ENCODE data around the gene ZDHHC21. TPM values are rescaled to one million over a fixed set of nuclear protein-coding genes. Genes with fewer than 3 reads are reported as not detected.

ZDHHC21 gene, protein sequence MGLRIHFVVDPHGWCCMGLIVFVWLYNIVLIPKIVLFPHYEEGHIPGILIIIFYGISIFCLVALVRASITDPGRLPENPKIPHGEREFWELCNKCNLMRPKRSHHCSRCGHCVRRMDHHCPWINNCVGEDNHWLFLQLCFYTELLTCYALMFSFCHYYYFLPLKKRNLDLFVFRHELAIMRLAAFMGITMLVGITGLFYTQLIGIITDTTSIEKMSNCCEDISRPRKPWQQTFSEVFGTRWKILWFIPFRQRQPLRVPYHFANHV
- total RNA-seq, result 10 to 100 TPM; 16.2 to 19.4 TPM
- long read RNA-seq, full-length matches to known transcripts, result 34 of 52 reads
- long read RNA-seq, partial matches to known transcripts, result 4 of 52 reads
- long read RNA-seq, other reads (novel, unspliced or antisense), result 14 of 52 reads

DNA sequence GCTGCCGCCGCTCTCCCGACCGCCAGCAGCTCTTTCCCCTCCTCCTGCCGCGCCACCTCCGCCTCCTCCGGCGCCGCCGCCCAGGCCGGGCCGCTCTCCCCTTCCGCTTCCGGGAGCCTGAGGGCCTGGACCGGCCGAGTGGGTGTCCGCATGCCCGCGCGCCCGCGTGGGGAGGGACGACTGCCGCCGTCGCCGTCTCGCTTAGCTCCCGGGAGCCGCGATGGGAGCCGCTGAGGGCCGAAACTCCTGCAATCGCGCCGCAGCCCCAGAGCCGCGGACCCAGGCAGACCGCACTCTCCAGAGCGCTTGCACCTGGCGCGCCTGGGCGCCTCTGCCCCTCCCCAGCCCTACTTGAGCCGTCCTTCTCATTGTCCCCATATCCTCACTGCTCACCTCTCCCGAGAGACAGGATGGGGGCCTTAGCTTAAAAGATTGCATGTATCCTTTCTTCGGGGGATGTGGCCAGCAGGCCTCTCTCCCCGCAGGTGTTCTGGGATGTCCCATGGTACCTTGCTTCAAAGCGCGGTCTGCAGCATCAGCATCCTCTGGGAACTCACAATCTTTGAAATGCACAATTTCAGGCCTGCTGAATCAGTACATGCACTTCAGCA, at the start of gene ZDHHC21:
Gene ZDHHC21, minus strand, starts transcription at position 182 of the 611 bp plus-strand sequence. CDS start 19,092 bp downstream, outside the sequence.
- peak; percentile 61 to 82 for DNase-seq
- intact Hi-C loops (cut with DNase I, micrococcal nuclease), result no loop called here
- ATAC-seq, result peak; percentile 98

DNA sequence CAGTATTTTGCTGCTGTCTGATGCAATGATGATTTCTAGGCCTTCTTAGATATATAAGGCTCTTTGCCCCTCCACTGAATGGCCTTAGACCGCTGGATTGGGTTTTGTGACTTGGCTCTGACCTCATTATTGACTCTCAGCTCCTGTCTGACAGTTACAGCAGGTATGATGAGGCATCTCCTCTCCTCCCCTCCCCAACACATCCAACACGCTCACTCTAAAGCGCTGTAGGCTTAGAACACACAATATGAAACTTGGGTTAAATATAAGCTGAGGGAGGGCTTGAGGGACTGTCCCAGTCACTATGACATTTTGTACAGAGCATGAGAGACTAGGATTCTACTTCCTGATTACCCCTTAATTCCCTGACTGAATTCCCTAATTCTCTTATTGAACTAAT, 48.1 kb upstream of the ZDHHC21 start:
- intact Hi-C loops (cut with DNase I, micrococcal nuclease), result no loop called here
- DNase-seq, result no peak
- ATAC-seq, result no peak

DNA sequence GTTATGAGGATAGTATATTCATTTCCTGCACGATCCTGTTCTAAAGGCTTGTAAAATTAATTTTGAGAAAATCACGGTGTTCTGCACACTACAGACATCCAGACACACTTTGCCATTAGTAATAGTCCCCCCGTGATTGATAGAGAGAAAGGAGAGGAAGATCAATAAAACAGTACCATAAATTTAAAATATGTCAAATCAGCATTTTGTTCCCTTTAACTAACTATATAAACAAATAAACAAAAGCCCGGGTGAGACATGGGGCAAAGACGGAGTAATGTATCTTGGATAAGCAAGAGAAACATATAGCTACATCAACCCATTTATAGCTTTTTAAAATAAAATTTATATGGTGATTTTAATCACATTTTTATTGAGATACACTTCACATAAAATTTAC, 39.9 kb upstream of the ZDHHC21 start:
- ATAC-seq (no peak), DNase-seq (no peak)
- intact Hi-C loops (cut with DNase I, micrococcal nuclease), result no loop called here

DNA sequence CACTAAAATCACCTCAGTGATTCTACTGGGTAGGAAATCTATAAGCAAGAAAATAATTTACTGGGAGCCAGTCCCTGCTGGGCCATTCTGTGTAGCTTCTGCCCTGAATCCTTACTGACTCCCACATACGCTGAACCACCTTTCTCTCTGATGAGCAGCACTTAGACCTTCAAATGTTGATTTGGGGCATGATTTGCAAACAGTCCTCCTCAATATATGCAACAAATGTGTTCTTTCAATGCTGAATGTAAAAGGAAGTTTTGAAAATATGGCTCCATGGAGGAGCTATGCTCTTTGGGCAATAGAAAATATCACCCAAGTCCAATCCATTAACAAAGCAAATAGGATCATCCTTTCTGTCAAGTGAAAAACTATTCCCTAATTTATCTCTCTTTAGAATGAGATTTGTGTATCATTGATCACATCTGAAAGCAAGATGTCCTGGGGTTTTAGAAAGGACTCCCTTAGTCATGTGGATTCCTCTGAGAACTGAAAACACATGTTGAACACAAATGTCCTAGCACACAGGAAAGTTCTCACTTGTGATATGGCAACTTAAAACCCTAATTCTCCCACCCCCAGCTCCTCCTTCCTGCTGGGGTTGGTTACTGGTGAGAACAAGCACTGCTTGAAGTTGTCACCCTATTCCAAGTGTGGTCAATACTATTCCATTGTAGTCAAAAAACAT, 38.2 kb upstream of the ZDHHC21 start:
- ATAC-seq (no peak), DNase-seq (no peak)
- intact Hi-C loops (cut with DNase I, micrococcal nuclease), result no loop called here

DNA sequence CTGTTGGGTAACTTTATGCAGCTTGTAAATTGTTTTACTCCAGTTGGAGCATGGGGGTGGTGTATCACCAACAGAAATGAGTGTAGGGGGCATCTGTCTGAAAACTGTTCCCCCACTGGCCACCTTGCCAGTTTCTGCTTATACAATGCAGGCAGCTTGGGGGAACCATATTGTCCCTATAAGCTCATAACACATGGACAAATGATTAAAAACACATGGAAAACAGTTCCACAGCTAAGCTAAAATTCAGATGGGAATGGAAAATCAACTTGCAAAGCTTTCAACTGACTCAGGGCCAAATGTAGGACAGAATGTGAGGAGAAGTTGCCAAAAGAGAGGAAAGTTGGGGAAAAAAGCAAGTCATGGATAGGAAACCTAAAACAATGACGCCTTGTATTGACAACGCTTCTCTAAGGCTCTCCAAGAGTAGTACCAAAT, 37.2 kb upstream of the ZDHHC21 start:
- intact Hi-C loops (cut with DNase I, micrococcal nuclease), result no loop called here
- ATAC-seq (no peak), DNase-seq (no peak)

DNA sequence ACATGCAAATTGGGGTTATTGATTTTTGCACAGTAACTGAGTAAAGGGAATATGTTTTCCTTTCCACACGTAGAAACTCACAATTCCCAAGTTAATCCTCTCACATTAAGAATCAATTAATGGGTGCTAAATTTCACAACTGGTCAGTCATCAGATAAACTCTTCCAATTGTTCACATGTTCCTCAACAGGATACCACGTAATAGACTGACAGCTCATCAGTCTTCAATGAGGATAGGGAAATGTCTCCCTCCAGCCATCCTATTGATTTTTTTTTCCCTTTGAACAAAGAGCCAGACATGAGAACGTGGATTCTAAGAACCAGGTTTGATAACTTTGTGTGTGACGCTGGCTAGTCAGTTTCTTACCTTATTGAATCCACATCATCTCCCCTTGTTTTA, 30.1 kb upstream of the ZDHHC21 start:
- ATAC-seq (no peak), DNase-seq (no peak)
- intact Hi-C loops (cut with DNase I, micrococcal nuclease), result no loop called here

DNA sequence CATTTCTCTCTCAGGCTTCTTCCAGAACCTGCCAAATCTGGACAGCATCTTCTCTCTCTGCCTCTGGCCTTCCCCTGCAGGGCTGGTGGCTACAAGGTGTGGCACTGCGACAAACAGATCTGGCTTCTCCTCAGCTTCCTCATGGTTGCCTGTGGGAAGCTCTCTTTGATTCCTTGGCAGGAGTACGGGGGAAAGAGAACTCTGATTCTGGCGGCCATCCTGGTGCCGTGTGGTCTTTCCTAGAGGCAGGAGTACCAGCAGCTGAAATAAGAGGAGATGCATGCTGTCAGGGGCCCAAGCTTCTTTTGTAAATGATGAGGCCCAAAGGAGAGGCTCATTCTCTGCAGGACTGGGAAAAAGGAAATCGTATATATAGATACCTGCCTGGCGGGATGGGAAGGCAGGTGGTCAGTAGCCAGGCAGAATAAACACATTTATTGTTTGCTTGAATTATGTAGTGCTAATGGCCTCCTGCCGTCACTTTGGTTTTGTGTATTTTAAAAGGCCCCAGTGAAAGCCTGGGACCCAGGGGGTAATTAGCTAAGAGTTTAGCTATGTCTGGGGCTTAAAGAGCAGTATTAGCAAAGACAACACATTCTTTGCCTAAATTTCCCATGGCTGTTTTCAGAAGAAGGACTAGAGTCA, 29.3 kb upstream of the ZDHHC21 start, which contains the start of gene CER1:
Gene CER1, minus strand, starts transcription at position 343 of the 645 bp plus-strand sequence. Its CDS starts 61 bp downstream, at position 282.
- no peak for ATAC-seq
- no peak for DNase-seq
- intact Hi-C loops (cut with DNase I, micrococcal nuclease), result no loop called here

DNA sequence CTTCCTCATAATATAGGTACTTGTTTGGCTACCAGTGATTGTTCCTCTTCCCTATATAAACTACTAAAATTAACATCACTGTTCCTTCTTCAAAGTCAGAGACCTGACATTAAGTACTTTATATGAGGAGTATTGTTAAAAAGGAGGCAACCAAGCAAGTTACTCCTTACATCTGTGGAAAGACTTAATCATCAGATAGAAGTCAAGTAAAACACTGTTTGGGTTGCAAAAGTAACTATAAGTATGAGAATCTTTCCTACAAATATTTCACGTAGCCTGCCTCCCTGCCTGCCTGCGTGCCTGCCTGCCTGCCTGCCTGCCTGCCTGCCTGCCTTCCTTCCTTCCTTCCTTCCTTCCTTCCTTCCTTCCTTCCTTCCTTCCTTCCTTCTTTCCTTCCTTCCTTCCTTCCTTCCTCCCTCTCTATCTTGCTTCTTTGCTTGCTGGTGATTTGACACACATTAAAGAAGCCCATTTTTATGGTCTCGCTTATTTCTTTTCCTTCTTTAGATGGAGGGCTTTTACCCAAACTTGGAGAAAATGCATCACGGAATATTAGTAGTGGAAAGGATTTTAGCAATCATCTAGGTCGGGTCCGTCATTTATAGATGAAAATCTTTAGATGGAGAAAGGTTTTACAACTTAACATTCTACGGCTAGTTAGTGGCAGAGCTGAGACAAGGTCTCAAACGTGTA, 26.1 kb upstream of the ZDHHC21 start:
- no peak for DNase-seq
- intact Hi-C loops (cut with DNase I, micrococcal nuclease), result no loop called here
- no peak for ATAC-seq

DNA sequence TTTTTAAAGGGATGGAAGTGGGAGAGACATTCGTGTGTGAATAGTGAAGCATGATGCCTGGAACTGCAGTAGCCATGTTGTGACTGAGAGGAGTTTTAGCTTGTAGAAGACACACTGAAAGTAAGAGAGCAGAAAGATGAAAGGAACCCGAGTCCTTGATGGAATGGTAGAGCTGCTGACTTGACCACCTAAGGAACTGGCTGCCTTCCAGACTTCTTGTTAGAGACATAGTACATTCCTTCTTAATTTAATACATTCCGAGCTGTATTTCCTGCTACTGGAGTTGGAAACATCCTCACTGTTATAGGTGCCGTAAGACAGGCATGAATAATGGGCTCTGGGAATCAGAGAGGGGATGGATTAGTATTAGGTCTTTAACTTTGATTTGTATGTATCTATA, 21.9 kb upstream of the ZDHHC21 start:
- DNase-seq (no peak), ATAC-seq (no peak)
- intact Hi-C loops (cut with DNase I, micrococcal nuclease), result no loop called here

DNA sequence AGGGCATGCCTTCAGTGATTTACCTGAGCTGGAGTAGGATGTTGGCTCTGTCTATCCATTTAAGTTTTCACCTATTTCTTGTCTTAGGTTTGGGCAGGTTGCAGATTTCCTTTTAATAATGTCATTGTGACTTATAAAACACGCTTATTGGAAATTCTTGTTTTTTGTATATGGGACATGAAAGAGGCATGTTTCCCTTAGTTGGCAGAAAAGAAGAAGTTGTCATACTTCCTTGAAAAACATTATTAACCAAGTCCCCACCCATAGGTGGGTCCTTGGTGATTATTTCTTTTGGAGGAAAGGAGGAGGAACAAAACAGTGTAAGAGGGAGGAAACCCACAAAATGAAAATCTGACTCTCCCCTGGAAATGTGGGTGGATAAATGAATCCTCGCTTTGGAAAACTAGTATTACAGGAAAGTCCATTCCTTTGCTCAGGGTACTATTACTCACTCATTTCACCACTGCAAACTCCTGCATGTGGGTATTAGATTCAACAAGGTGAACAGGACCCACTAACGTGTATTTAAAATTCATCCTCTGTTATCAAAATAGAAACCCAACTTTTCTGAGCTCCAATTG, 20.0 kb upstream of the ZDHHC21 start:
- intact Hi-C loops (cut with DNase I, micrococcal nuclease), result no loop called here
- DNase-seq, result no peak
- no peak for ATAC-seq

DNA sequence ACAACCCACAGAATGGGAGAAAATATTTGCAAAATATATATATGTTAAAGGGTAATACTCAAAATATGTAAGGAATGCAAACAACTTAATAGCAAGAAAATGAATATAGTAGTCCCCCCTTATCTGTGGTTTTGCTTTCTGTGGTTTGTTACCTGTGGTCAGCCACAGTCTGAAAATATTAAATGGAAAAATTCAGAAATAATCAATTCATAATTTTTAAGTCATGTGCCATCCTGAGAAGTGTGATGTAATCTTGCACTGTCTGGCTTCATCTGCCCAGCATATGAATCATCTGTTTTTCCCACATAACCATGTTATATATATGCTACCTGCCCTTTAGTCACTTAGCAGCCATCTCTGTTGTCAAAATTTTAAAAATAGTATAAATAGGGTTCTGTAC, 17.6 kb upstream of the ZDHHC21 start:
- DNase-seq (no peak), ATAC-seq (no peak)
- intact Hi-C loops (cut with DNase I, micrococcal nuclease), result no loop called here

DNA sequence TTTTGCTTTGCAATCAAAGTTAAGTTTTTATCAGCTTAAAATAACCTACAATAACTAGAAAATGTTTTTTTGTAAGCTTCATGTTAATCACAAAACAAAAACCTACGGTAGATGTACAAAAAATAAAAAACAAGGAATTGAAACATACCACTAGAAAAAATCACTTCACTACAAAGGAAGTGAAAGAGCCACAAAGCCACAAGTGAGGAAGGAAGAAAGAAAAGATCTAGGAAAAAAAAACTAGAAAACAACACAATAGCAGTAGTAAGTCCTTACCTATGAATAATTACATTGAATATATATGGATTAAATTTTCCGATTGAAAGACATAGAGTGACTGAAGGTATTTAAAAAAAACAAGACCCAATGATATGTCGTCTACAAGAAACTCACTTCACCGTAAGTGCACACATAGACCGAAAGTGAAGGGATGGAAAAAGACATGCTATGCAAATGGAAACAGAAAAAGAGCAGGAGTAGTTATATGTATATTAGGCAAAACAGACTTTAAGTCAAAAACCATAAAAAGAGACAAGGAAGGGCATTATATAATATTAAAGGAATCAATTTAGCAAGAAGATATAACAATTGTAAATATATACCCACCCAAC, 13.4 kb upstream of the ZDHHC21 start:
- ATAC-seq (no peak), DNase-seq (no peak)
- intact Hi-C loops (cut with DNase I, micrococcal nuclease), result no loop called here

DNA sequence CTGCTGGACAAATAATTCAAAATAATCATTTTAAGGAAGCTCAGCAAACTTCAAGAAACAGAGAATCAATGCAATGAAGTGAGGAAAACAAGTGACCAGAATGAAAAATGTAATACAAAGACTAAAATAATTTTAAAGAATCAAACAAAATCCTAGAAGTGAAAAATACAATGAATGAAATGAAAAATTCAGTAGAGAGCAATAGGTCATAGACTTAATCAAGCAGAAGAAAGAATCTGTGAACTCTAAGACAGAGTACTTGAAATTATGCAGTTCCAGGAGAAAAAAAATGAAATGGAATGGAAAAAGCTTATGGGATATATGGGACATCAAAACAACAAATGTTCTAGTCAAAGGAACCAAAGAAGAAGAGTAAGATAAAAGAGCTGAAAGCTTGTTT, 11.8 kb upstream of the ZDHHC21 start:
- DNase-seq, result no peak
- ATAC-seq, result no peak
- intact Hi-C loops (cut with DNase I, micrococcal nuclease), result no loop called here

DNA sequence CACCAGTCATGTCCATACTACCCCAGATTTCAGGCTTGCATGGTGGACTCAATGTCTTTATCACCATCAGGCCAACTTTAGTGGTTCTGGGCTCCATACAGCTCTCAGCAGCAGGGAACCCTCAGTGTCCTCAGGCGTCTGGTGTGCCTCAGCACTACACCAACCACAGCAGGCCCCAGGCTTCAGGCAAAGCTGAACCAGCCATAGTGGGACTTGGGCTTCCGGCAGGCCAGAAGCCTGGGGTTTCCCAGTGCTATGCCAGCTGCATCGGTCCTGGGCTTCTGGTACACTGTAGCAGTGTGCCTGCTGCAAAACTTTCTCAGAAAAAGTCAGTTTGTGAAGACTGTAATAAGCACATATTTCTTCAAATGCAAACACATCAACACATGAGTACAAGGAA, 11.0 kb upstream of the ZDHHC21 start:
- no peak for ATAC-seq
- DNase-seq, result no peak
- intact Hi-C loops (cut with DNase I, micrococcal nuclease), result no loop called here

DNA sequence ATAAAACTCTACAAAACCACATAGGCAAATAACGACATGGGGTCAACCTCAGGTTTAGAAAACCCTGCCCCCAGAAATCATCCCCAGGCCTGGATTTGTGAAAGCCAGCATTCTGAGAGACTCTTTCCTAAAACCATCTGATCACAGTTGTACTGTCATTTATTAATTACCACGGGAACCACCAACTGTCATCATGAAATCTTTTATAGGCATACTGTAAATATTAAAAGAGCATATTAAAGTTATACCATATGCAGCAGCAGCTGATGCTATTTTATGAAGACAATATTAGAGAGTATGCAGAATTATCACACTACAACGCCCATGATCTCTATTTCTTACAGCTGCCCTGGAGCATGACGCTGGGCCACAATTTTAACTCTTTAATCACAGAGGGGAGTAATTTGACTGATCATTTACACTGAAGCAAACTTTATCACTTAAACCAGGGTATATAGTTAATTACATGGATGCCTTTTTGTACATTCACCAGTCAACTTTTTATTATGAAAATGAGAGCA, 9.0 kb upstream of the ZDHHC21 start:
- DNase-seq, result no peak
- intact Hi-C loops (cut with DNase I, micrococcal nuclease), result no loop called here
- ATAC-seq, result no peak

DNA sequence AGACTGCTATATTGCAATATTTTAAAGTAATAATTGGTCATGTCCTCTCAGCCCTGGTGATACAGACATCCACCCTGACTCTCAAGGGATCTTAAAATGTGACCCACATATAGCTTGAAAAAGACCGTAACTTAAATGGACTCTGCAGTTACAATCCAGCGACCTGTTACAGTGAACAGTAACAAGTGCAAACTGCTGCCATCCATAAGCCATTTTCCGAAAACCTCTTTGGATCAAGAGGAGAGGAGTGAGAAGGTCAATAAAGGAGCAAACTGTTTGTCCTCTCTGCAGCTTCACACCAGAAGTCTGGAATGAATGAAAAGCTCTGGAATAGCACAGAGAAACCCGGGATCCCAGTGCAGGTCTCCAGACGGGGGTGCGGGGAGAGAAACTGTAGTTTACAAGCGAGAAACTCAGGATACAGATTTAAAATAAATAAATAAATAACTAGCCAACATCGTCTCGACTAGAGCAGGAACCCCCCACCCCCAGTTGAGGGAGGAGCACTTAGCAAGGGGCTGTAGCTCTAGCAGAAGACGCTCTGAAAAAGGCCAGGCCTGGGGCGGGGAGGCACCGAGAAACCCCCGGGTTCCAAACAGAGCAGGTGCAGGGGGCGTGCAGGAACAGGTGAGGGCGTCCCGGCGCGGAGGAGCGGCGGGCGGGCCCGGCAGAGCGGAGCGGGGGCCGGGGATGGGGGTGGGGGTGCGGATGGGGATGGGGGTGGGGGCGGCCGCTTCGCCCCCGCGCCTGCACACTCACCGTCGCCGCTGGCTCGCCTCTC, 572 bp downstream of the ZDHHC21 start:
- intact Hi-C loops (cut with DNase I, micrococcal nuclease), result no loop called here
- DNase-seq (peak; percentile 28 to 46), ATAC-seq (peak; percentile 68)

All from left colon (tissue), 2 donors.